ENCODE results near the gene TRPC1.

Gene TRPC1

DNA sequence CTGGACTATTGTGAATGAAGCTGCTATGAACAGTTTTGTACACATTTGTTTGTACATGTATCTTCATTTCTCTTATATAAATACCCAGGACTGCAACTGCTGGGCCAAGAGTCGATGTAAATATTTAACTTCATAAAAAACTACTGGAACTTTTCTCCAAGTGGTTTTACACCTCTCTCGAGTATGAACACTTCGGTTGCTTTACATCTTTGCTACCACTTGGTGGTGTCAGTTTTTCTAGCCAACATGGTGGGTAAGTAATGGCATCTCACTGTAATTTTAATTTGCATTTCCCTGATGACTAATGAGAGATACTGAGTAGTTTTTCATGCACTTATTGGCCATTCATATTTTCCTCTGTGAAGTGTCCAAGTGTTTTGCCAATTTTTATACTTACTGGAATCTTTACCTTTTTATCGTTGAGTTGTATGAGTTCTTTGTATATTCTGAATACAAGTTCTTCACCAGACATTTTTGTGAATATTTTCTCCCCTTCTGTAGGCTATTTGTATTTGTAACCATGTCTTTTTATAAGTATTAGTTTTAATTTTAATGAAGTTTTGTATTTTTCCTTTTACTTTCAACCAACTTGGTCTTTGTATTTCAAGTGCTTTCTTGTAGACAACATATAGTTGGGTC, 120.6 kb downstream of the TRPC1 start:
- DNase-seq (ENCODE audit: low read depth) = no peak

DNA sequence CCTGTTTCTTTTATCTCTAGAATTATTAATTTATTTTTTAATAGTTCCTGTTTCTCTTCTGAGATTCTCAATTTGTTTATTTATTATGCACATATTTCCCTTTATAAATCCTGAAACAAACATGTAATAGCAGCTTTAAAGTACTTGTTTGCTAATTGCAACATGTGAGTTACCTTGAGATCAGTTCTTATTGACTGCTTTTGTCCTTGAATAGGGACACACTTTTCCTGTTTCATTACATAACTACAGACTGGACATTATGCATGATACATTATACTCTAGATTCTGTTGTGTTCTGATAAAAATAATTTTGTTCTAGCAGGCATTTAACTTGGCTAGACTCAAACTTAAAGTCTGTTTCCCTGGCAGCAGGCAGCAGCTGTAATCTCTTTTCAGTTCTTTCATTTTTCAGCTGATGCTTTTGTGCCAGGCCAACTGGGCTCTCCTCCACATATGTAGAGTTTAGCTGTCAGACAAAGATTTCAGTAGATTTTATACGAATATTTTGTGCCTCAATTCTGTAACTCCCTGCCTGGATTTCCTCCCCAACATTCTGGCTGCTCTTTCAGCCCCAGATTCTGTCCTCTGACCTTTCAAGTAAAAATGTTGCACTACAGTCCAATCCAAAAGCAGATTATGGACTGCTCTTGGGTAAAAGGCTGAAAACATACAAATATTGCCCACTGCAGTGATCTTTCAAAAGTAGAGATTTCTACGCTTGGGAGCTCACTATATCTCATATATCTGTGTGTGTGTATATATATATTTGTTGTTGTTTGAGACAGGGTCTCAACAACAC, 123.1 kb downstream of the TRPC1 start:
- no peak for DNase-seq (ENCODE audit: low read depth)

GRCh38 chr3:142849148-142849547, 125.3 kb downstream of the TRPC1 start:
- no peak for DNase-seq (ENCODE audit: low read depth)

GRCh38 chr3:142850395-142851023, 126.7 kb downstream of the TRPC1 start:
- no peak for DNase-seq (ENCODE audit: low read depth)

DNA sequence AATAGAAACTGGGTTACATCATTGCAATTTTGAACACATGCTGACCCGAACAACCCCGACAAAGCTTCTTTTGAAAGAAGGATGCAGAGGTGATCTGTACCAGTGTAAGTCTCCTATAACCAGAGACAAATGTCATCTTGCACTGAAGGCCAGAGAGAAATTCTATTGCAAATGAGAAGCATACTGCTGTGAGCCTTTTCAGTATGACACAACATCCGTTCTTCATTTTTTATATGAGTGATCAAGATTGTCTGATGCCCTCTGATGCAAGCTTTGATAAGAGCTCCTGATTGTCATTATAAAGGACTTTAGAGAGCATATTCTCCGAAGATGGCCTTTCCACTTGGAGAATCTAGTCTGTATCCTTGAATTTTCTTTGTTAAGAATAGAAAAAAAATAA, 128.2 kb downstream of the TRPC1 start:
- no peak for DNase-seq (ENCODE audit: low read depth)

- no peak for DNase-seq (ENCODE audit: low read depth)
These were observed 129.7 kb downstream of the TRPC1 start for GRCh38 chr3:142853270-142854168.

- DNase-seq (ENCODE audit: low read depth) = no peak
These were observed 133.2 kb downstream of the TRPC1 start for GRCh38 chr3:142857056-142857455.
